ENCODE results near the gene OPALIN.

The OPALIN gene

DNA sequence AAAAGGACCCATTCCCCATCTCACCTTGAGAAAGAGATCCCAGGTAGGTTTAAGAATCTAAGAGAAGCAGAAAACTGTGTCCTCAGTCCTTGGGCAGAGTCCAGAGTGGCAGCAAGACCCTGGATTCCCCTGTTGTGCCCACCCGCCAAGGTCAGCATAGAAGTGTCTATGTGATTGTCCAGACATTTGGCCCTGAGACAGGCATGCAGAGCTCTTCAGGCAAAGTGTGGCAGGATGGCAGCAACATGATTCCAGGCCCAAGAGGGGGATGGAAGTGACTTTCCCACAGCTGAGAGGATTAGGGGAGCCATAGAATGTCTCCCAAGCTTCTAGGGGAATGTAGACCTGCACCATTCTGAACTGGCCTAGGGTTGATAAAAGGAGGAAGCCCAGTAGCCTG is 39.1 kb upstream of the OPALIN start:
- no peak for DNase-seq (ENCODE audit: extremely low read depth, low read depth)
- TF ChIP-seq, protein P1, sequence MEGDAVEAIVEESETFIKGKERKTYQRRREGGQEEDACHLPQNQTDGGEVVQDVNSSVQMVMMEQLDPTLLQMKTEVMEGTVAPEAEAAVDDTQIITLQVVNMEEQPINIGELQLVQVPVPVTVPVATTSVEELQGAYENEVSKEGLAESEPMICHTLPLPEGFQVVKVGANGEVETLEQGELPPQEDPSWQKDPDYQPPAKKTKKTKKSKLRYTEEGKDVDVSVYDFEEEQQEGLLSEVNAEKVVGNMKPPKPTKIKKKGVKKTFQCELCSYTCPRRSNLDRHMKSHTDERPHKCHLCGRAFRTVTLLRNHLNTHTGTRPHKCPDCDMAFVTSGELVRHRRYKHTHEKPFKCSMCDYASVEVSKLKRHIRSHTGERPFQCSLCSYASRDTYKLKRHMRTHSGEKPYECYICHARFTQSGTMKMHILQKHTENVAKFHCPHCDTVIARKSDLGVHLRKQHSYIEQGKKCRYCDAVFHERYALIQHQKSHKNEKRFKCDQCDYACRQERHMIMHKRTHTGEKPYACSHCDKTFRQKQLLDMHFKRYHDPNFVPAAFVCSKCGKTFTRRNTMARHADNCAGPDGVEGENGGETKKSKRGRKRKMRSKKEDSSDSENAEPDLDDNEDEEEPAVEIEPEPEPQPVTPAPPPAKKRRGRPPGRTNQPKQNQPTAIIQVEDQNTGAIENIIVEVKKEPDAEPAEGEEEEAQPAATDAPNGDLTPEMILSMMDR (IDR thresholded peaks at IDR 0.05; ENCODE audit: low read depth, low read length), result no peak

DNA sequence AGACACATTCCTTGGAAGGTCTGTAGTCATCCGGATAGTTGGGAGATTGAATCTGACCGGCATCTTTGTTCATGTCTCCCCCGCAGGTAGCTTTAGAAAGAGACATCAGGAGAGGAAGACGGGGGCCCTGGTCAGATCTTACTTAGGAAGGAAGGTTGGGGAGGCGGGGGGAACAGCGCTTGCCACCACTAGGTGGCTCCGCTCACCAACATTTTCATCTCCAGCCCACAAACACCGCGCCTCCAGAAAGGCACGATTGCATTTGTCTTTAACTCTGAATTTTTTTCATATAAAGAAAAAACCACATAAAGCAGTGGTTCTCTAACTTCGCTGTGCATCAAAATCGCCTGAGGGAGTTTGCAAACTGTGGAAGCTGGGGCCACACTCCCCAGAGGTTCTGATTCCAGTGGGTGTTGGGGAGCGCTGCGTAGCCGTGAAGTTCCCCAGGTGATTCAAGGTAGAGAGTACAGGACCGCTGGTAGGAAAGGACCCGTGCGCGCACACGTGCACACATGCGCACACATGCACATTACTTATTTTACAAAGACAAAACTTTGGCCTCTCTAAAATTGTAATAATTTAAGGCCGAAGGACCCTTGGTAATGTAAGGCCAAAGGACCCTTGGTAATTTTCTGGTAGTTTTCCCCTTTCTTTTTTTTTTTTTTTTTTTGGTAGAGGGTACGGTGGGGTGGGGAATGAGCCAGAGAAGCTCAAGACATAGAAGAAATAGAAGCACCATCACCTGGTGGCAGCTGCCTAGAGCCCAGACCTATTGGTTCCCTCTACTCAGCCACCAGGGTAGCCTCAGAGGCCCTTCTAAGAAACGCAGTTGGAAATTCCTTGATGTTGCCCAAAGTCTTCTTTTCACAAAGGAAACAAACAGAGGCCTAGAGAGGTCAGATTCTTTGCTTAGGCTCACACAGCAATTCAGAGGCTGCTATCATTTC is 37.4 kb upstream of the OPALIN start:
- TF ChIP-seq, protein P1 (IDR thresholded peaks at IDR 0.05; ENCODE audit: low read depth, low read length), result peak; percentile 89
- DNase-seq (ENCODE audit: extremely low read depth, low read depth), result peak; percentile 47

DNA sequence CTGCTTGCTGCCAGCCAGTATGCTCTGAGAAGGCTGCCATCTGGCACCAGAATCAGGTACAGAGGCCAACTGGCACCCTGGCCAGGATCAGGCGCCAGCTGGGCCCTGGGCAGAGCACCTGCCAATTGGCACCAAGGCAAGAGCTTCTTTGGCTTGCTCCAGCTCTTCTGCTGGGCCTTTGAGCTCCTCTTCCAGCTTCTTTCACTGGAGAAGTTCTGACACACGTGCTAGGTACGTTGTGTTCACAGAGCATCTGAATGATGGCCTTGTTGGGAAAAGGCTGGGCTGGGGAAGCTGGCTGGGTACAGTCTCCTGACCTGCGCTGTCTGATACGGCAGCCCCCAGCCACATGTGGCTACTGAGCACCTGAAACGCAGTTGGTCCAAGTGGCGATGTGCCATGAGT is 31.7 kb upstream of the OPALIN start:
- no peak for DNase-seq (ENCODE audit: extremely low read depth, low read depth)
- TF ChIP-seq, protein P1 (IDR thresholded peaks at IDR 0.05; ENCODE audit: low read depth, low read length), result no peak

DNA sequence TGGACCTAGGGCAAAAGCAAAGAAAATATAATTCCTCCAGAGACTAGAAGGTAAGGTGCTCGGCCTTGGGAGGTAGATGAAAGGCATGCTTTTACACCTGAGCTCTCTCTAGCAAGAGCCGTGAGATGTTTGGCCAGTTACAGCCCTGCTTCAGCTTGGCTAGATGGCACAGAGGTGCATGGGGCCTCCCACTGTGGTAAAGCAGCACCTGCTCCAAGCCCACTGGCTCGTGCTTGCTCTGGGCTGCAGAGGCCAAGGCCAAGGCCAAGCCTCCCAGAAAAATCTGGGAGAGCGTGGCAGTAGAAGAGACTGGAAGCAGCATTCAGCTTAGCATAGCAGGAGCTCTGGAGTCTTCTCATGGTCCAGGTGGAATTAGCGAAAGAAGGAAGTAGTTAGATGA is 31.0 kb upstream of the OPALIN start:
- TF ChIP-seq, protein P1 (IDR thresholded peaks at IDR 0.05; ENCODE audit: low read depth, low read length), result no peak

DNA sequence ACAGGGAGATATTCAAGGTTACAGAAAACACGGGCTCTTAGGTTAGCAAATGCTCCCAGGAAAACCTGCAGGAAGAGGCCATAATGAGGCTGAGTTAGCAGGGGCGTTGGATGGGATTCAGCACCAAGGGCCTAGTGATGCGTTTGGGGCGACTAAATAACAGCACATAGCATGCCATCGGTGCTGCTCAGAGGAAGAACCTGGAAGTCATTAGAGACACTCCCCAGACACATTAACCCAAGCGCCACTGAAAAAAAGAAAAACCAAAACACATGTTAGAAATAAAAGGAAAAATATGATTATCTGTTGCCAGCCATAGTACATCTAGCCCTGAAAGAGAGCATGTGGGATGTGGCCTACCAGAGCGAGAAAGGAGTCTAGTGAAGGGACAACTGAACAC is 28.8 kb upstream of the OPALIN start:
- TF ChIP-seq, protein P1 (IDR thresholded peaks at IDR 0.05; ENCODE audit: low read depth, low read length), result no peak

More for the DNA sequence above, 31.0 kb upstream of the OPALIN start:
- DNase-seq (ENCODE audit: extremely low read depth, low read depth), result no peak

DNA sequence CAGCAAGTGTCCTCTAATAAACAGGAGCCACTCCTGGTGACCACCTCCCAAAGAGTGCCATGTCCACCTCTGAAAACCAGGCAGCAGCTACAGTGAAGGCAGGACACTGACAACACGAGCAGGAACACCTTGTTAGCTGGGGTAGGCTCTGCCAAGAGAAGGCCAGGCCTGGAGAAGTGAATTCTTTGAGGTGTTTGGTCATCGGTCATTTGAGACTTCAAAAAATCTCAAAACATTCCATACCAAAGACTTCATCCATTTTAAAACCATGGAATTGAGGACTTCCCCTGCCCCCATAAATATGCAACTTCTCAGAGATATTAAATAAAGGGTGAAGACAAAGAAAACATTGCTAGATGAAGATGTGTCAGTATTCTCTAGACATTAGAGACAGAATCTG is 28.4 kb upstream of the OPALIN start:
- TF ChIP-seq, protein P1 (IDR thresholded peaks at IDR 0.05; ENCODE audit: low read depth, low read length), result no peak
- DNase-seq (ENCODE audit: extremely low read depth, low read depth), result no peak

More for the DNA sequence above, 28.8 kb upstream of the OPALIN start:
- peak; percentile 16 for DNase-seq (ENCODE audit: extremely low read depth, low read depth)

DNA sequence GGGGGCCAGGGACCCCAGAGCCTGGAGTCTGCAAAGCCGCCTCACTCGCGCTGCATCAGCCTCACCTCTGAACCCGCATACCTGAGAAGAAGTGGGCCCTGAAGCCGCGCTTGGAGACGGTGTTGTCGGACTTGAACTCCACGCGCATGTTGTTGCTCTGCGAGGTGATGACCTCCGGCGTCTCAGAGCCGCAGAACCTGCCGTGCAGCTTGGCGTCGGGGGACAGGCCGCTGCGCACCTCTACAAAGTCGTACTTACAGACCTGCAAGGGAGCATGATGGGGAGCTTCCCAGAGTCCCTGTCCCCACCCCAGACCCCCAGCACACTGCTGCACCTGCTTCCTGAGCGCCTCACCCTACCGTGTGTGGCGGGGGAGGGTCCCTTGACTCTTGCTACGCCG is 25.7 kb upstream of the OPALIN start:
- TF ChIP-seq, protein P1 (IDR thresholded peaks at IDR 0.05; ENCODE audit: low read depth, low read length), result no peak
- DNase-seq (ENCODE audit: extremely low read depth, low read depth), result no peak
